Measurements from ENCODE around the gene KRTAP9-7. TPM values are rescaled to one million over a fixed set of nuclear protein-coding genes. Genes with fewer than 3 reads are reported as not detected.

Gene KRTAP9-7
- total RNA-seq, 1 experiment from 2014 or later: not detected

- TF ChIP-seq GABPB1 (CRISPR knock-in tag; IDR thresholded peaks at IDR 0.05) (no peak), ATF3 (CRISPR knock-in tag; conservative IDR thresholded peaks at IDR 0.05) (no peak), PREB (CRISPR knock-in tag; IDR thresholded peaks at IDR 0.05; ENCODE audit: borderline replicate concordance) (no peak), JUN (CRISPR knock-in tag; IDR thresholded peaks at IDR 0.05) (no peak), FOXP1 (CRISPR knock-in tag; IDR thresholded peaks at IDR 0.05; ENCODE audit: borderline replicate concordance) (no peak), ZMAT4 (CRISPR knock-in tag; IDR thresholded peaks at IDR 0.05) (no peak), E2F4 (CRISPR knock-in tag; IDR thresholded peaks at IDR 0.05; ENCODE audit: borderline replicate concordance, low read depth) (no peak), ZNF512 (CRISPR knock-in tag; IDR thresholded peaks at IDR 0.05; ENCODE audit: borderline replicate concordance) (no peak), ZSCAN18 (CRISPR knock-in tag; IDR thresholded peaks at IDR 0.05) (no peak), CDX4 (CRISPR knock-in tag; IDR thresholded peaks at IDR 0.05; ENCODE audit: borderline replicate concordance) (no peak), NR2C2 (CRISPR knock-in tag; IDR thresholded peaks at IDR 0.05) (no peak)
Measured at GRCh38 chr17:41230094-41230493, 45.4 kb upstream of the KRTAP9-7 start (continued).

- Mint-ChIP-seq H3K36me3 (no peaks in the 10 kb centered on the region), H3K4me3 (no peak overlapping the region), H3K4me1 (peaks cover under 1% of the 10 kb centered on the region), H3K27me3 (ENCODE audit: low read depth) (peaks cover 7% of the 10 kb centered on the region; the same call in 1 of the 2 replicates), H3K27ac (no peak overlapping the region), H3K9me3 (no peaks in the 10 kb centered on the region)
- POLR2A ChIA-PET: no interaction called here
- CTCF ChIA-PET: no interaction called here
- DNase-seq (ENCODE audit: low spot score) (no peak), ATAC-seq (no peak)
- TF ChIP-seq MLX (CRISPR knock-in tag; IDR thresholded peaks at IDR 0.05) (no peak), SMAD3 (CRISPR knock-in tag; IDR thresholded peaks at IDR 0.05; ENCODE audit: borderline replicate concordance) (no peak), CTCF (IDR thresholded peaks at IDR 0.05) (no peak), ZNF425 (CRISPR knock-in tag; conservative IDR thresholded peaks at IDR 0.05) (no peak), NFYB (CRISPR knock-in tag; conservative IDR thresholded peaks at IDR 0.05; ENCODE audit: low read depth) (no peak), TCF7 (CRISPR knock-in tag; IDR thresholded peaks at IDR 0.05; ENCODE audit: low read depth) (no peak), ZNF281 (CRISPR knock-in tag; IDR thresholded peaks at IDR 0.05) (no peak), USF2 (CRISPR knock-in tag; IDR thresholded peaks at IDR 0.05) (no peak), OVOL2 (CRISPR knock-in tag; IDR thresholded peaks at IDR 0.05; ENCODE audit: borderline replicate concordance) (no peak)
Measured at GRCh38 chr17:41231731-41232130, 43.8 kb upstream of the KRTAP9-7 start.
